ENCODE measurements around the gene PRMT7. TPM values are rescaled to one million over a fixed set of nuclear protein-coding genes. Genes with fewer than 3 reads are reported as not detected.

Gene PRMT7
- total and polyA plus RNA-seq, 2 donors (not counting 1 experiment from before 2014, with no cell fraction given): 76.9 to 80.4 TPM

GRCh38 chr16:68371706-68372380 lies 61.0 kb downstream of the PRMT7 start:
- intact Hi-C loops (cut with micrococcal nuclease): no loop called here
- ChIA-PET CTCF (interaction anchor here (0.9 to 2.5 kb wide), 2 partner anchors 10 to 110 kb away, joined by 3 to 9 read pairs; no protein-coding TSS in a partner anchor), POLR2A (interaction anchor here (0.6 kb wide), 1 partner anchor 596 kb away, joined by 4 read pairs; no protein-coding TSS in a partner anchor)
- no peaks in the 10 kb centered on the region for H3K9me3 ChIP-seq (ENCODE audit: control extremely low read depth in 1 of 3, control insufficient read depth in 2 of 3, insufficient read depth in 1 of 3, low read length in 2 of 3)
- no peak overlapping the region for H3K4me2 ChIP-seq (replicated peaks; ENCODE audit: low read depth, low read length, poor library complexity, severe bottlenecking)
- H2AFZ ChIP-seq (ENCODE audit: insufficient read depth, low read depth, low read length, poor library complexity, severe bottlenecking): no peak overlapping the region
- Mint-ChIP-seq H3K4me3 (no peak overlapping the region), H3K27me3 (peaks cover 3% of the 10 kb centered on the region), H3K27ac (no peak overlapping the region), H3K4me1 (peaks cover 37% of the 10 kb centered on the region), H3K9me3 (ENCODE audit: insufficient read depth) (no peaks in the 10 kb centered on the region)
- 96% methylated on average over 38 of the region's 40 CpGs for WGBS (ENCODE audit: insufficient coverage)
- no peak overlapping the region for H3K4me3 ChIP-seq (ENCODE audit: control extremely low read depth in 1 of 5, extremely low read depth in 1 of 5, insufficient read depth in 1 of 5, low read depth in 2 of 5, low read length in 4 of 5)
- no peak overlapping the region for H3K9ac ChIP-seq (ENCODE audit: low read length)
- ATAC-seq (ENCODE audit: low read depth): no peak
- peaks cover 0 to 3% (median 0%) of the 10 kb centered on the region in 4 experiments for H3K27me3 ChIP-seq (replicated peaks in 1 of 4; ENCODE audit: control extremely low read depth in 1 of 4, control insufficient read depth in 3 of 4, insufficient read depth in 4 of 4, low read length in 3 of 4)
- TF ChIP-seq CTCF (IDR thresholded peaks at IDR 0.05) (no peak), EZH2 (IDR thresholded peaks at IDR 0.05; ENCODE audit: borderline replicate concordance, insufficient read depth, low read depth, low read length, poor library complexity, severe bottlenecking) (no peak)
- no peaks in the 10 kb centered on the region for H3K79me2 ChIP-seq (ENCODE audit: control insufficient read depth, insufficient read depth, low read length)
- H3K4me1 ChIP-seq (ENCODE audit: control insufficient read depth in 2 of 2, insufficient read depth in 2 of 2, low read length in 2 of 2): peaks cover 36 to 43% of the 10 kb centered on the region in 2 donors
- DNase-seq: no peak
- no peaks in the 10 kb centered on the region for H3K36me3 ChIP-seq (replicated peaks in 1 of 2; ENCODE audit: control extremely low read depth in 1 of 2, control insufficient read depth in 1 of 2, extremely low read depth in 1 of 2, insufficient read depth in 2 of 2, low read length in 1 of 2)
- H3K27ac ChIP-seq (ENCODE audit: low read length in 2 of 2): no peak overlapping the region
- no peaks in the 10 kb centered on the region for H4K20me1 ChIP-seq (ENCODE audit: control insufficient read depth, insufficient read depth, low read length, poor library complexity, severe bottlenecking)

- H3K9me3 Mint-ChIP-seq (ENCODE audit: insufficient read depth): no peaks in the 10 kb centered on the region
- no peak for TF ChIP-seq EZH2 (IDR thresholded peaks at IDR 0.05; ENCODE audit: borderline replicate concordance, insufficient read depth, low read depth, low read length, poor library complexity, severe bottlenecking)
- no peak for TF ChIP-seq CTCF (IDR thresholded peaks at IDR 0.05)
- H3K27me3 ChIP-seq (replicated peaks in 1 of 4; ENCODE audit: control extremely low read depth in 1 of 4, control insufficient read depth in 3 of 4, insufficient read depth in 4 of 4, low read length in 3 of 4): peaks cover 0 to 3% (median 0%) of the 10 kb centered on the region in 4 experiments
- H3K4me3 Mint-ChIP-seq: no peak overlapping the region
- no peak overlapping the region for H2AFZ ChIP-seq (ENCODE audit: insufficient read depth, low read depth, low read length, poor library complexity, severe bottlenecking)
- no peaks in the 10 kb centered on the region for H3K9me3 ChIP-seq (ENCODE audit: control extremely low read depth in 1 of 3, control insufficient read depth in 2 of 3, insufficient read depth in 1 of 3, low read length in 2 of 3)
- no peak overlapping the region for H3K27ac Mint-ChIP-seq
- CTCF ChIA-PET: interaction anchor here (0.9 to 2.5 kb wide), 2 partner anchors 10 to 110 kb away, joined by 3 to 9 read pairs; no protein-coding TSS in a partner anchor
- H4K20me1 ChIP-seq (ENCODE audit: control insufficient read depth, insufficient read depth, low read length, poor library complexity, severe bottlenecking): no peaks in the 10 kb centered on the region
- peaks cover 35% of the 10 kb centered on the region for H3K4me1 Mint-ChIP-seq
- 96% methylated on average over 3 of the region's 3 CpGs for WGBS (ENCODE audit: insufficient coverage)
- intact Hi-C loops (cut with micrococcal nuclease): no loop called here
- H3K27ac ChIP-seq (ENCODE audit: low read length in 2 of 2): no peak overlapping the region
- no peak for DNase-seq
- no peak overlapping the region for H3K9ac ChIP-seq (ENCODE audit: low read length)
- POLR2A ChIA-PET: no interaction called here
- H3K4me1 ChIP-seq (ENCODE audit: control insufficient read depth in 2 of 2, insufficient read depth in 2 of 2, low read length in 2 of 2): peaks cover 36 to 42% of the 10 kb centered on the region in 2 donors
- ATAC-seq (ENCODE audit: low read depth): no peak
- no peaks in the 10 kb centered on the region for H3K79me2 ChIP-seq (ENCODE audit: control insufficient read depth, insufficient read depth, low read length)
- H3K36me3 ChIP-seq (replicated peaks in 1 of 2; ENCODE audit: control extremely low read depth in 1 of 2, control insufficient read depth in 1 of 2, extremely low read depth in 1 of 2, insufficient read depth in 2 of 2, low read length in 1 of 2): no peaks in the 10 kb centered on the region
- H3K4me3 ChIP-seq (ENCODE audit: control extremely low read depth in 1 of 5, extremely low read depth in 1 of 5, insufficient read depth in 1 of 5, low read depth in 2 of 5, low read length in 4 of 5): no peak overlapping the region
- no peak overlapping the region for H3K4me2 ChIP-seq (replicated peaks; ENCODE audit: low read depth, low read length, poor library complexity, severe bottlenecking)
- peaks cover 3% of the 10 kb centered on the region for H3K27me3 Mint-ChIP-seq
Observed at GRCh38 chr16:68372381-68372720, 61.5 kb downstream of the PRMT7 start.
